HEK293 (cell line): ENCODE results near the gene MAPRE3.

Experiments used
- CTCF ChIA-PET: fragments of 350-600 bp; formaldehyde crosslinking; extraction: SDS; loops from one replicate; lab custom pipeline; 2021; ENCODE audit warnings: antibody characterized with exemption; lab: Yijun Ruan, JAX
- POLR2A ChIA-PET: fragments of 300-600 bp; formaldehyde crosslinking; extraction: SDS; loops from one replicate; lab custom pipeline; 2020; ENCODE audit warnings: antibody characterized with exemption, inconsistent platforms; lab: Yijun Ruan, JAX
- H3K27ac ChIP-seq: fragments of 200-500 bp; sonication (Bioruptor generic); 2 replicates; pipeline ENCODE4 v1.5.1; 2014; ENCODE audit warnings: low read depth, low read length, control low read depth, inconsistent platforms; ENCODE audit errors: extremely low read depth
- H3K36me3 ChIP-seq, 2 experiments: fragments of 200-500 bp in 1 of 2; sonication (Bioruptor generic) in 1 of 2; 1 replicate in 1 of 2; 2 replicates in 1 of 2; pipeline ENCODE4 v1.5.1; 2014 to 2017; ENCODE audit warnings: inconsistent platforms in 2 of 2, low read length in 2 of 2; ENCODE audit not compliant: control insufficient read depth in 2 of 2, insufficient read depth in 1 of 2
- H3K4me1 ChIP-seq: fragments of 200-500 bp; sonication (Bioruptor generic); 2 replicates; pipeline ENCODE4 v1.5.1; 2014; ENCODE audit warnings: mild to moderate bottlenecking, low read length, inconsistent platforms; ENCODE audit not compliant: control insufficient read depth, insufficient read depth
- H3K4me3 ChIP-seq: 2 replicates; pipeline ENCODE4 v1.5.1; 2011; ENCODE audit warnings: low read depth, mild to moderate bottlenecking, control low read depth, low read length, moderate library complexity
- H3K9me3 ChIP-seq: fragments of 200-500 bp; sonication (Bioruptor generic); 2 replicates; pipeline ENCODE4 v1.5.1; 2014; ENCODE audit warnings: low read depth, low read length, inconsistent platforms; ENCODE audit not compliant: control insufficient read depth, insufficient read depth
- KLF7 ChIP-seq: fragments of 450-650 bp; formaldehyde crosslinking; IDR thresholded peaks from 2 replicates; pipeline ENCODE4 v1.5.1; 2016; ENCODE audit warnings: missing biosample characterization, missing genetic modification characterization, borderline replicate concordance
- TRIM28 ChIP-seq: IDR thresholded peaks from 2 replicates; pipeline ENCODE4 v1.6.1; 2011; ENCODE audit warnings: low read length, control low read depth, borderline replicate concordance
- ZEB2 ChIP-seq: fragments of 450-650 bp; formaldehyde crosslinking; IDR thresholded peaks from 2 replicates; pipeline ENCODE4 v1.5.1; 2016; ENCODE audit warnings: missing biosample characterization, missing genetic modification characterization
- ZFP3 ChIP-seq: fragments of 450-650 bp; formaldehyde crosslinking; IDR thresholded peaks from 2 replicates; pipeline ENCODE4 v1.5.1; 2016; ENCODE audit warnings: low read depth, missing biosample characterization, missing genetic modification characterization
- ZNF146 ChIP-seq: fragments of 450-650 bp; formaldehyde crosslinking; IDR thresholded peaks from 2 replicates; pipeline ENCODE4 v1.5.1; 2016; ENCODE audit warnings: missing biosample characterization, missing genetic modification characterization
- ZNF175 ChIP-seq: fragments of 450-650 bp; formaldehyde crosslinking; IDR thresholded peaks from 2 replicates; pipeline ENCODE4 v1.5.1; 2016; ENCODE audit warnings: missing biosample characterization, missing genetic modification characterization
- ZNF19 ChIP-seq: fragments of 450-650 bp; formaldehyde crosslinking; IDR thresholded peaks from 2 replicates; pipeline ENCODE4; 2016; ENCODE audit warnings: missing biosample characterization, missing genetic modification characterization, low read depth
- ZNF292 ChIP-seq: fragments of 450-650 bp; formaldehyde crosslinking; IDR thresholded peaks from 2 replicates; pipeline ENCODE4 v1.5.1; 2016; ENCODE audit warnings: low read depth, missing biosample characterization, missing genetic modification characterization, borderline replicate concordance
- ZNF354C ChIP-seq: fragments of 450-650 bp; formaldehyde crosslinking; IDR thresholded peaks from 2 replicates; pipeline ENCODE4 v1.5.1; 2016; ENCODE audit warnings: missing biosample characterization, missing genetic modification characterization, low read depth, borderline replicate concordance
- ZNF366 ChIP-seq: fragments of 450-650 bp; formaldehyde crosslinking; conservative IDR thresholded peaks from 2 replicates; pipeline ENCODE4 v1.5.1; 2016; ENCODE audit warnings: missing biosample characterization, missing genetic modification characterization
- ZNF398 ChIP-seq: fragments of 450-650 bp; formaldehyde crosslinking; IDR thresholded peaks from 2 replicates; pipeline ENCODE4 v1.5.1; 2017; ENCODE audit warnings: missing biosample characterization, missing genetic modification characterization
- ZNF404 ChIP-seq: fragments of 450-650 bp; formaldehyde crosslinking; IDR thresholded peaks from 2 replicates; pipeline ENCODE4 v1.5.1; 2017; ENCODE audit warnings: missing biosample characterization, missing genetic modification characterization
- ZNF48 ChIP-seq: fragments of 450-650 bp; formaldehyde crosslinking; IDR thresholded peaks from 2 replicates; pipeline ENCODE4 v1.5.1; 2016; ENCODE audit warnings: missing biosample characterization, missing genetic modification characterization
- ZNF530 ChIP-seq: fragments of 450-650 bp; formaldehyde crosslinking; IDR thresholded peaks from 2 replicates; pipeline ENCODE4 v1.5.1; 2016; ENCODE audit warnings: low read depth, missing biosample characterization, missing genetic modification characterization
- ZNF660 ChIP-seq: fragments of 450-650 bp; IDR thresholded peaks from 2 replicates; pipeline ENCODE4 v1.5.1; 2018; ENCODE audit warnings: missing biosample characterization, mild to moderate bottlenecking, missing genetic modification characterization
- ZNF692 ChIP-seq: fragments of 450-650 bp; formaldehyde crosslinking; IDR thresholded peaks from 2 replicates; pipeline ENCODE4 v1.5.1; 2016; ENCODE audit warnings: missing biosample characterization, missing genetic modification characterization
- TF ChIP-seq, protein P1 (sequence below): fragments of 450-650 bp; formaldehyde crosslinking; IDR thresholded peaks from 2 replicates; pipeline ENCODE4 v1.5.1; 2016; ENCODE audit warnings: missing biosample characterization, missing genetic modification characterization

The MAPRE3 gene

GRCh38 chr2:26993768-26994167 is 23.3 kb downstream of the MAPRE3 start:
- Histone ChIP-seq H3K36me3 (no peaks in the 10 kb centered on the region), H3K9me3 (no peaks in the 10 kb centered on the region), H3K27ac (no peak overlapping the region), H3K4me3 (no peak overlapping the region), H3K4me1 (no peaks in the 10 kb centered on the region)
- TF ChIP-seq ZNF660 (tag by site-specific recombination) (no peak), ZNF692 (tag by site-specific recombination) (no peak), ZNF19 (tag by site-specific recombination) (no peak), ZNF530 (tag by site-specific recombination) (no peak)
- TF ChIP-seq, protein P1, sequence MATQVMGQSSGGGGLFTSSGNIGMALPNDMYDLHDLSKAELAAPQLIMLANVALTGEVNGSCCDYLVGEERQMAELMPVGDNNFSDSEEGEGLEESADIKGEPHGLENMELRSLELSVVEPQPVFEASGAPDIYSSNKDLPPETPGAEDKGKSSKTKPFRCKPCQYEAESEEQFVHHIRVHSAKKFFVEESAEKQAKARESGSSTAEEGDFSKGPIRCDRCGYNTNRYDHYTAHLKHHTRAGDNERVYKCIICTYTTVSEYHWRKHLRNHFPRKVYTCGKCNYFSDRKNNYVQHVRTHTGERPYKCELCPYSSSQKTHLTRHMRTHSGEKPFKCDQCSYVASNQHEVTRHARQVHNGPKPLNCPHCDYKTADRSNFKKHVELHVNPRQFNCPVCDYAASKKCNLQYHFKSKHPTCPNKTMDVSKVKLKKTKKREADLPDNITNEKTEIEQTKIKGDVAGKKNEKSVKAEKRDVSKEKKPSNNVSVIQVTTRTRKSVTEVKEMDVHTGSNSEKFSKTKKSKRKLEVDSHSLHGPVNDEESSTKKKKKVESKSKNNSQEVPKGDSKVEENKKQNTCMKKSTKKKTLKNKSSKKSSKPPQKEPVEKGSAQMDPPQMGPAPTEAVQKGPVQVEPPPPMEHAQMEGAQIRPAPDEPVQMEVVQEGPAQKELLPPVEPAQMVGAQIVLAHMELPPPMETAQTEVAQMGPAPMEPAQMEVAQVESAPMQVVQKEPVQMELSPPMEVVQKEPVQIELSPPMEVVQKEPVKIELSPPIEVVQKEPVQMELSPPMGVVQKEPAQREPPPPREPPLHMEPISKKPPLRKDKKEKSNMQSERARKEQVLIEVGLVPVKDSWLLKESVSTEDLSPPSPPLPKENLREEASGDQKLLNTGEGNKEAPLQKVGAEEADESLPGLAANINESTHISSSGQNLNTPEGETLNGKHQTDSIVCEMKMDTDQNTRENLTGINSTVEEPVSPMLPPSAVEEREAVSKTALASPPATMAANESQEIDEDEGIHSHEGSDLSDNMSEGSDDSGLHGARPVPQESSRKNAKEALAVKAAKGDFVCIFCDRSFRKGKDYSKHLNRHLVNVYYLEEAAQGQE (tag by site-specific recombination): peak; percentile 91
- ChIA-PET POLR2A (interaction anchor here (1.0 kb wide), 1 partner anchor 13 kb away, joined by 3 read pairs; no protein-coding TSS in a partner anchor), CTCF (interaction anchor here (1.1 to 3.8 kb wide), 5 partner anchors 10 to 147 kb away, joined by 3 to 16 read pairs (median 8); no protein-coding TSS in a partner anchor)

DNA sequence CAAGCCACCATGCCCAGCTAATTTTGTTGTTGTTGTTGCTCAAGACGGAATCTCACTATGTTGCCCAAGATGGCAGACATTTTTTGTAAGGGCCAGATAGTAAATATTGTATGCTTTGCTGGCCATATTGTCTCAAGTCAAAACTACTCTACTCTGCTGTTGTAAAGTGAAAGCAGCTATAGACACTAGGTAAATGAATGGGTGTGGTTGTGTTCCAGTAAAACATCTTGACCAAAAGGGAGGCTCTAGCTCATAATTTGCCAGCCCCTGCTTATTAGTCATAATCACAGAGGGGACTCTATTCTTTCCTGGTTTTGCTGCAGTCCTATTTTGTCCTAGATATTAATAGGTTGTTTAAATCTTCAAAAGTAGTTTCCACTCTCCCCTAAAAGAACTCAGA is 24.5 kb downstream of the MAPRE3 start:
- Histone ChIP-seq H3K9me3 (no peaks in the 10 kb centered on the region), H3K27ac (no peak overlapping the region), H3K4me3 (no peak overlapping the region), H3K4me1 (no peaks in the 10 kb centered on the region), H3K36me3 (no peaks in the 10 kb centered on the region)
- ChIA-PET POLR2A (no interaction called here), CTCF (interaction anchor here (0.6 to 3.8 kb wide), 5 partner anchors 9 to 149 kb away, joined by 5 to 16 read pairs (median 8); no protein-coding TSS in a partner anchor)
- TF ChIP-seq ZNF48 (tag by site-specific recombination) (no peak), ZNF366 (tag by site-specific recombination) (no peak), ZNF175 (tag by site-specific recombination) (no peak), TRIM28 (no peak), ZNF404 (tag by site-specific recombination) (no peak), KLF7 (tag by site-specific recombination) (no peak), ZNF398 (no peak), ZNF354C (no peak)

- H3K9me3 ChIP-seq: no peaks in the 10 kb centered on the region
- no peak for TF ChIP-seq ZNF292
- TF ChIP-seq ZNF146 (tag by site-specific recombination): no peak
- TF ChIP-seq ZEB2 (tag by site-specific recombination): no peak
- no peak for TF ChIP-seq ZFP3
- CTCF ChIA-PET: interaction anchor here (0.6 to 1.0 kb wide), 3 partner anchors 15 to 151 kb away, joined by 3 to 4 read pairs (median 4); no protein-coding TSS in a partner anchor
- H3K4me1 ChIP-seq: no peaks in the 10 kb centered on the region
- H3K27ac ChIP-seq: no peak overlapping the region
- H3K36me3 ChIP-seq: no peaks in the 10 kb centered on the region
- POLR2A ChIA-PET: no interaction called here
- H3K4me3 ChIP-seq: no peak overlapping the region
These were observed 27.0 kb downstream of the MAPRE3 start for GRCh38 chr2:26997394-26997793.
